Panc1 (cell line): ENCODE data around the gene LMO1. TPM values are rescaled to one million over a fixed set of nuclear protein-coding genes. Genes with fewer than 3 reads are reported as not detected.

Source experiments
- ATAC-seq: fragments of 200-7000 bp; cut with Tn5 transposase; 2 replicates; pipeline ENCODE4 v1.9.1; 2020; ENCODE audit warnings: mild to moderate bottlenecking, moderate library complexity
- BruUV-seq: library from RNA; stranded (reverse); fragments of 400-500 nt; replicated peaks from 2 replicates; lab custom pipeline; 2021; lab: Mats Ljungman, UMichigan
- CTCF ChIA-PET: fragments of 300-600 bp; sonication (Branson Sonifier 250); formaldehyde crosslinking; loops from one replicate; lab custom pipeline; 2022; ENCODE audit warnings: antibody characterized with exemption; lab: Charles Lee
- POLR2A ChIA-PET: fragments of 300-600 bp; sonication (Branson Sonifier 250); formaldehyde crosslinking; loops from one replicate; lab custom pipeline; 2022; ENCODE audit warnings: antibody characterized with exemption; lab: Charles Lee
- DNase-seq: peaks from one replicate; pipeline ENCODE4 v3.0.0-alpha.2; 2010; ENCODE audit warnings: low read depth, low spot score
- H3K27ac ChIP-seq: 2 replicates; pipeline ENCODE4 v1.5.1; 2011; ENCODE audit warnings: mild to moderate bottlenecking, low read length, inconsistent platforms
- H3K27me3 ChIP-seq: fragments of 200-500 bp; sonication (Bioruptor generic); 2 replicates; pipeline ENCODE4 v1.6.0; 2014; ENCODE audit warnings: low read length, inconsistent platforms; ENCODE audit not compliant: control insufficient read depth, insufficient read depth
- H3K36me3 ChIP-seq: fragments of 200-500 bp; sonication (Bioruptor generic); 2 replicates; pipeline ENCODE4 v1.5.1; 2014; ENCODE audit warnings: inconsistent platforms, mild to moderate bottlenecking, low read length, moderate library complexity; ENCODE audit not compliant: control insufficient read depth, insufficient read depth
- H3K4me1 ChIP-seq: 2 replicates; pipeline ENCODE4 v1.5.1; 2011; ENCODE audit warnings: inconsistent platforms, mild to moderate bottlenecking, low read length, moderate library complexity; ENCODE audit not compliant: control insufficient read depth, insufficient read depth
- H3K4me3 ChIP-seq, 2 experiments: 2 replicates each; pipeline ENCODE4 v1.5.1; 2011 to 2012; ENCODE audit warnings: low read depth in 2 of 2, low read length in 2 of 2, mild to moderate bottlenecking in 2 of 2, inconsistent platforms in 1 of 2, moderate library complexity in 1 of 2
- H3K9me3 ChIP-seq: fragments of 200-500 bp; sonication (Bioruptor generic); 2 replicates; pipeline ENCODE4 v1.5.1; 2014; ENCODE audit warnings: low read depth, mild to moderate bottlenecking, inconsistent platforms, low read length, moderate library complexity; ENCODE audit not compliant: control insufficient read depth, insufficient read depth
- POLR2AphosphoS5 ChIP-seq: IDR thresholded peaks from 2 replicates; pipeline ENCODE4 v1.6.1; 2012; ENCODE audit warnings: mild to moderate bottlenecking, low read depth, low read length, moderate library complexity
- SIN3A ChIP-seq: IDR thresholded peaks from 2 replicates; pipeline ENCODE4 v1.6.1; 2012; ENCODE audit warnings: low read depth, mild to moderate bottlenecking, low read length, moderate library complexity, borderline replicate concordance; ENCODE audit not compliant: insufficient read depth
- TCF7L2 ChIP-seq: IDR thresholded peaks from 2 replicates; pipeline ENCODE4 v1.6.1; 2011; ENCODE audit warnings: mild to moderate bottlenecking, low read depth, low read length, inconsistent platforms
- in situ Hi-C: cut with HindIII; loops from 2 replicates; pipeline ENCODE4 v1.10.0; 2016; ENCODE audit warnings: low sequenced_read_pairs, low pct_unique_long_range_greater_than_20kb
- intact Hi-C: fragments of 100-400 bp; cut with micrococcal nuclease; formaldehyde crosslinking; loops from one replicate; pipeline ENCODE4 v1.10.0; 2022; ENCODE audit not compliant: unreplicated experiment
- total RNA-seq: library from RNA; stranded (reverse); gene quantifications from one replicate; pipeline ENCODE4 v1.2.1, GENCODE V29; 2021; ENCODE audit not compliant: unreplicated experiment
- TF ChIP-seq, protein P1 (sequence below): fragments of 450-650 bp; IDR thresholded peaks from 2 replicates; pipeline ENCODE4 v1.5.1; 2017; ENCODE audit warnings: mild to moderate bottlenecking
- TF ChIP-seq, protein P2 (sequence below), 2 experiments: IDR thresholded peaks; 2 replicates each; pipeline ENCODE4 v1.6.1; 2011 to 2012; ENCODE audit warnings: low read depth in 2 of 2, control low read depth in 1 of 2, low read length in 1 of 2, mild to moderate bottlenecking in 1 of 2, moderate library complexity in 1 of 2; ENCODE audit not compliant: insufficient read depth in 1 of 2

LMO1 gene
- total RNA-seq, 1 experiment from 2014 or later: not detected

DNA sequence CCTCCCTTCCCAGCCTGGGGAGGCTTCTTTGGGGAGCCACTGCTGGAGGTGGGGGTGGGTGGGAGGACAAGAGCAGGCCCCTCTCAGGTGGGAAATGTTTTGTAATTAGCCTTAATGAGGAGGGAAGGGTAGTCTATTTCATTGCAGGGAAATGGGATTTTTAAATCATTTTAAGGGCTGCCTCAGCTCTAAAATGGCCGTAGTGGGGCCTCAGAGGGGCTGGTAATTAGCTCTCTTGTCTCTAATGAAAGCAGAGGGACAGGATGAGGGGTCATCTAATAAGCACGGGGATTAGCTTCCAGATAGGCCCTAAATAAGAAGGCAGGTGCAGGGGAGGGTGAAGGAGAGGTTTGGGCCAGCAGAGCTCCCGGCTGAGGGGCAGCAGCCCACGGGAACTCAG lies 46.5 kb downstream of the LMO1 start:
- POLR2A ChIA-PET: no interaction called here
- H3K36me3 ChIP-seq: no peaks in the 10 kb centered on the region
- CTCF ChIA-PET: interaction anchor here (0.6 kb wide), 2 partner anchors 62 to 346 kb away, joined by 3 to 4 read pairs; no protein-coding TSS in a partner anchor

DNA sequence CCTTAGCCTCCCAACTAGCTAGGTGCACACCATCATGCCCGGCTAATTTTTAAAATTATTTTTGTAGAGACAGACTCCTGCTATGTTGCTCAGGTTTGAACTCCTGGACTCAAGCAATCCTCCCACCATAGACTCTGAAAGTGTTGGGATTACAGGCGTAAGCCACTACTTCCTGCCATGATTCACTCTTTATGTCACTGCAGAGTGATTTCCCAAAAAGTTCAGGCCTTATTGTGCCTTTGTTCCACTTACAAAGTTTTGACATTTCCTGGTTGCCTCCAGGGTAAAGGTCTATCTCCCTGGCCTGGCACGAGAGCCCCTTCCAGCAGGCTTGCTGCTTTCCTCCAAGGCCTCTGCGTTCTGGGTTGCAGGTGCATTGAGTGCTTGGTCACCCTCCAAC lies 50.3 kb downstream of the LMO1 start:
- no peaks in the 10 kb centered on the region for H3K36me3 ChIP-seq
- DNase-seq (no peak), ATAC-seq (no peak)
- H3K4me3 ChIP-seq: no peak overlapping the region
- POLR2A ChIA-PET: no interaction called here
- in situ Hi-C loops: no loop called here
- TF ChIP-seq, protein P1, sequence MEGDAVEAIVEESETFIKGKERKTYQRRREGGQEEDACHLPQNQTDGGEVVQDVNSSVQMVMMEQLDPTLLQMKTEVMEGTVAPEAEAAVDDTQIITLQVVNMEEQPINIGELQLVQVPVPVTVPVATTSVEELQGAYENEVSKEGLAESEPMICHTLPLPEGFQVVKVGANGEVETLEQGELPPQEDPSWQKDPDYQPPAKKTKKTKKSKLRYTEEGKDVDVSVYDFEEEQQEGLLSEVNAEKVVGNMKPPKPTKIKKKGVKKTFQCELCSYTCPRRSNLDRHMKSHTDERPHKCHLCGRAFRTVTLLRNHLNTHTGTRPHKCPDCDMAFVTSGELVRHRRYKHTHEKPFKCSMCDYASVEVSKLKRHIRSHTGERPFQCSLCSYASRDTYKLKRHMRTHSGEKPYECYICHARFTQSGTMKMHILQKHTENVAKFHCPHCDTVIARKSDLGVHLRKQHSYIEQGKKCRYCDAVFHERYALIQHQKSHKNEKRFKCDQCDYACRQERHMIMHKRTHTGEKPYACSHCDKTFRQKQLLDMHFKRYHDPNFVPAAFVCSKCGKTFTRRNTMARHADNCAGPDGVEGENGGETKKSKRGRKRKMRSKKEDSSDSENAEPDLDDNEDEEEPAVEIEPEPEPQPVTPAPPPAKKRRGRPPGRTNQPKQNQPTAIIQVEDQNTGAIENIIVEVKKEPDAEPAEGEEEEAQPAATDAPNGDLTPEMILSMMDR: no peak
- TF ChIP-seq, protein P2, sequence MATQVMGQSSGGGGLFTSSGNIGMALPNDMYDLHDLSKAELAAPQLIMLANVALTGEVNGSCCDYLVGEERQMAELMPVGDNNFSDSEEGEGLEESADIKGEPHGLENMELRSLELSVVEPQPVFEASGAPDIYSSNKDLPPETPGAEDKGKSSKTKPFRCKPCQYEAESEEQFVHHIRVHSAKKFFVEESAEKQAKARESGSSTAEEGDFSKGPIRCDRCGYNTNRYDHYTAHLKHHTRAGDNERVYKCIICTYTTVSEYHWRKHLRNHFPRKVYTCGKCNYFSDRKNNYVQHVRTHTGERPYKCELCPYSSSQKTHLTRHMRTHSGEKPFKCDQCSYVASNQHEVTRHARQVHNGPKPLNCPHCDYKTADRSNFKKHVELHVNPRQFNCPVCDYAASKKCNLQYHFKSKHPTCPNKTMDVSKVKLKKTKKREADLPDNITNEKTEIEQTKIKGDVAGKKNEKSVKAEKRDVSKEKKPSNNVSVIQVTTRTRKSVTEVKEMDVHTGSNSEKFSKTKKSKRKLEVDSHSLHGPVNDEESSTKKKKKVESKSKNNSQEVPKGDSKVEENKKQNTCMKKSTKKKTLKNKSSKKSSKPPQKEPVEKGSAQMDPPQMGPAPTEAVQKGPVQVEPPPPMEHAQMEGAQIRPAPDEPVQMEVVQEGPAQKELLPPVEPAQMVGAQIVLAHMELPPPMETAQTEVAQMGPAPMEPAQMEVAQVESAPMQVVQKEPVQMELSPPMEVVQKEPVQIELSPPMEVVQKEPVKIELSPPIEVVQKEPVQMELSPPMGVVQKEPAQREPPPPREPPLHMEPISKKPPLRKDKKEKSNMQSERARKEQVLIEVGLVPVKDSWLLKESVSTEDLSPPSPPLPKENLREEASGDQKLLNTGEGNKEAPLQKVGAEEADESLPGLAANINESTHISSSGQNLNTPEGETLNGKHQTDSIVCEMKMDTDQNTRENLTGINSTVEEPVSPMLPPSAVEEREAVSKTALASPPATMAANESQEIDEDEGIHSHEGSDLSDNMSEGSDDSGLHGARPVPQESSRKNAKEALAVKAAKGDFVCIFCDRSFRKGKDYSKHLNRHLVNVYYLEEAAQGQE (IDR thresholded peaks at IDR 0.05; ENCODE audit: insufficient read depth in 1 of 2, low read depth in 2 of 2, low read length in 1 of 2): no peak
- TF ChIP-seq POLR2AphosphoS5 (no peak), TCF7L2 (no peak)
- no peaks in the 10 kb centered on the region for H3K9me3 ChIP-seq
- H3K27me3 ChIP-seq: peaks cover 12% of the 10 kb centered on the region
- intact Hi-C loops: no loop called here
- no peaks in the 10 kb centered on the region for H3K4me1 ChIP-seq
- CTCF ChIA-PET: no interaction called here
- H3K27ac ChIP-seq: no peak overlapping the region
- no TSS peak for BruUV-seq

More for the DNA sequence above, 46.5 kb downstream of the LMO1 start:
- Histone ChIP-seq H3K9me3 (no peaks in the 10 kb centered on the region), H3K27ac (no peak overlapping the region), H3K4me1 (no peaks in the 10 kb centered on the region), H3K27me3 (peaks cover 8% of the 10 kb centered on the region), H3K4me3 (no peak overlapping the region)
- in situ Hi-C loops (no loop called here), intact Hi-C loops (no loop called here)
- ATAC-seq: no peak
- no TSS peak for BruUV-seq
- no peak for DNase-seq
- TF ChIP-seq, protein P1: no peak
- TF ChIP-seq, protein P2 (IDR thresholded peaks at IDR 0.05; ENCODE audit: insufficient read depth in 1 of 2, low read depth in 2 of 2, low read length in 1 of 2): no peak
- no peak for TF ChIP-seq SIN3A
- TF ChIP-seq TCF7L2: no peak
- no peak for TF ChIP-seq POLR2AphosphoS5
